Ishikawa (cell line): ENCODE results near the gene COTL1.
A peak's percentile ranks its signal among the peaks of the same experiment; 100 is the strongest.

Source experiments
- CEBPB ChIP-seq: IDR thresholded peaks from 2 replicates; pipeline ENCODE4 v1.6.1; 2012
- CREB1 ChIP-seq: IDR thresholded peaks from 2 replicates; pipeline ENCODE4 v1.6.1; 2012; ENCODE audit warnings: low read depth
- EGR1 ChIP-seq: IDR thresholded peaks from 2 replicates; pipeline ENCODE4 v1.6.1; 2012
- EP300 ChIP-seq: IDR thresholded peaks from 2 replicates; pipeline ENCODE4 v1.6.1; 2012; ENCODE audit warnings: borderline replicate concordance
- FOXM1 ChIP-seq: IDR thresholded peaks from 2 replicates; pipeline ENCODE4 v1.6.1; 2012; ENCODE audit warnings: low read depth, borderline replicate concordance
- MAX ChIP-seq: IDR thresholded peaks from 2 replicates; pipeline ENCODE4 v1.6.1; 2012
- NFIC ChIP-seq: IDR thresholded peaks from 2 replicates; pipeline ENCODE4 v1.6.1; 2012
- RAD21 ChIP-seq: IDR thresholded peaks from 2 replicates; pipeline ENCODE4 v1.6.1; 2012; ENCODE audit warnings: low read depth
- REST ChIP-seq: IDR thresholded peaks from 2 replicates; pipeline ENCODE4 v1.6.1; 2012; ENCODE audit warnings: low read depth, mild to moderate bottlenecking
- TAF1 ChIP-seq: IDR thresholded peaks from 2 replicates; pipeline ENCODE4 v1.6.1; 2012; ENCODE audit warnings: low read depth, mild to moderate bottlenecking
- TCF12 ChIP-seq: IDR thresholded peaks from 2 replicates; pipeline ENCODE4 v1.6.1; 2012; ENCODE audit warnings: low read depth
- TEAD4 ChIP-seq: IDR thresholded peaks from 2 replicates; pipeline ENCODE4 v1.6.1; 2012
- YY1 ChIP-seq: IDR thresholded peaks from 2 replicates; pipeline ENCODE4 v1.6.1; 2012; ENCODE audit warnings: low read depth
- ZBTB7A ChIP-seq: IDR thresholded peaks from 2 replicates; pipeline ENCODE4 v1.6.1; 2012; ENCODE audit warnings: low read depth
- TF ChIP-seq, protein P1 (sequence below): IDR thresholded peaks from 2 replicates; pipeline ENCODE4 v1.6.1; 2012

Gene COTL1

DNA sequence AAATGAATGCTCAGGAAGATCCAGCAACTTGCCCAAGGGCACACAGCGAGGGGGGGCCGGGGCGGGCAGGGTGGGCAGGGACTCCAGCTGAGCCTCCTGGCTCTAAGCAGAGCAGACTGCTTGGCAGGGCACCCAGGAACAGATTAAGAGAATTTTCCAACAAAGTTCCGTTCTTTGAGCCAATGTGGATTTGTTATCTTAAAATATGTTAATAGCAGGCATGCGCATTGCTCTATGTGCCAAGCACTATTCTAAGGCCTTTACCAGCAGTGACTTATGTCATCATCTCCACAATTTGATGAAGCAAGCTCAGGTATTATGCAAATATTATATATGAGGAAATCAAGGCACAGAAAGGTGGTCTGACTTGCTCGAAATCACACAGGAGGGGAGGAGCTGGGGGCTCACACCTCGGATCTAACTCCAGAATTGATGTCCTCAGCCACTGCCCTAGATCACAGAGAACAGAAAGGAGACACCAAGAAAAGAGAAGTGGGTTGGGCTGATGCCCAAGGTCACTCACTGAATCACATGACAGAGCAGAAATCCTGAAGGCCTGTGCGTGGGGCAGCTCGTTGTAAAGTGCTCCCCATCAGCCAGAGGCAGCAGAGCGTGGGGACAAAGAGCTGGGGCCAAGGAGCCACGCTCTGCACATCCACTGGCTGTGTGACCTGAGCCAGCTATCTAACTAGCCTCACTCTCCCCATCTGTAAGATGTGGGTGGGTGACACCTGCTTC is 90.2 kb downstream of the COTL1 start:
- no peak for TF ChIP-seq ZBTB7A
- TF ChIP-seq TCF12 = no peak
- TF ChIP-seq, protein P1, sequence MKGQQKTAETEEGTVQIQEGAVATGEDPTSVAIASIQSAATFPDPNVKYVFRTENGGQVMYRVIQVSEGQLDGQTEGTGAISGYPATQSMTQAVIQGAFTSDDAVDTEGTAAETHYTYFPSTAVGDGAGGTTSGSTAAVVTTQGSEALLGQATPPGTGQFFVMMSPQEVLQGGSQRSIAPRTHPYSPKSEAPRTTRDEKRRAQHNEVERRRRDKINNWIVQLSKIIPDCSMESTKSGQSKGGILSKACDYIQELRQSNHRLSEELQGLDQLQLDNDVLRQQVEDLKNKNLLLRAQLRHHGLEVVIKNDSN = no peak
- no peak for TF ChIP-seq EP300

DNA sequence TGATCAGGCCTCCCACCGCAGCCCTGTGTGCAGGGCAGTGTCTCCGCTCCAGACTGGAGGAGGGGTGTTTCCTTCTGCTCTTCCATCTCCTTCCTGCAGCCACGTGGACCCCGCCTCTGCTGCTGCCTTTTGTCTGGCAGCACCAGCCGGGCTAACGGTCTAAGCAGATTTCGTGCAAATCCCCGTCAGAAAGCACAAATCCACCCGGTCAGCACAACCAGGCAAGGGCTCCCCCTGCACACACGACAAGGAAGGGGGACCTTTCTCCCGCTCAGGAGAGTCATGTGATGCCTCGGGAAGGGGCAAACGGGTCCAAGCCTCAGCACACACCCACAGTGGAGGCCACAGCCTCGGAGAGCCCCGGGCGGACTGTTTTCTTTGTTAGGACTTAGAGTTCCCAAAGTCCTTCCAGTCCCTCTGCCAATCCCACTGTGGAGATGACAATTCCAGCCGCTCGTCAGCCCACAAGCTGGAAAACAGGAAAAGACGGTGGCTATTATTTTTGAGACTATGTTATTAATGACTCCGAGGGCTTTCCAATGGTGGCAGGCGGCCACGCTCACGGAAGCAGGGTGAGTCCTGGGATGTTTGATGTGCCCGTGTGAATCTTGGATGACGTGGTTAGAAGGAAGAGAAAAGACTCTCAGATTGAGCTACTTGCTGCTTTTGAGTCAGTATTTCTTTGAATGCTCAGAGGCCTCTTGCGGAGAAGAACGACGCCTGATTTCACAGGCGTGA is 90.9 kb downstream of the COTL1 start:
- no peak for TF ChIP-seq FOXM1
- no peak for TF ChIP-seq EP300
- no peak for TF ChIP-seq RAD21
- TF ChIP-seq, protein P1 = no peak
- TF ChIP-seq NFIC = no peak

GRCh38 chr16:84524346-84524920 is 93.4 kb downstream of the COTL1 start:
- TF ChIP-seq TCF12 = no peak
- TF ChIP-seq EP300 = no peak
- TF ChIP-seq CREB1 = no peak
- TF ChIP-seq CEBPB = no peak
- TF ChIP-seq, protein P1 = no peak
- TF ChIP-seq YY1 = no peak

GRCh38 chr16:84521497-84521770 is 96.4 kb downstream of the COTL1 start:
- no peak for TF ChIP-seq FOXM1
- TF ChIP-seq, protein P1 = peak; percentile 0
- peak; percentile 2; the same call in 1 of the 2 replicates for TF ChIP-seq MAX
- no peak for TF ChIP-seq YY1

DNA sequence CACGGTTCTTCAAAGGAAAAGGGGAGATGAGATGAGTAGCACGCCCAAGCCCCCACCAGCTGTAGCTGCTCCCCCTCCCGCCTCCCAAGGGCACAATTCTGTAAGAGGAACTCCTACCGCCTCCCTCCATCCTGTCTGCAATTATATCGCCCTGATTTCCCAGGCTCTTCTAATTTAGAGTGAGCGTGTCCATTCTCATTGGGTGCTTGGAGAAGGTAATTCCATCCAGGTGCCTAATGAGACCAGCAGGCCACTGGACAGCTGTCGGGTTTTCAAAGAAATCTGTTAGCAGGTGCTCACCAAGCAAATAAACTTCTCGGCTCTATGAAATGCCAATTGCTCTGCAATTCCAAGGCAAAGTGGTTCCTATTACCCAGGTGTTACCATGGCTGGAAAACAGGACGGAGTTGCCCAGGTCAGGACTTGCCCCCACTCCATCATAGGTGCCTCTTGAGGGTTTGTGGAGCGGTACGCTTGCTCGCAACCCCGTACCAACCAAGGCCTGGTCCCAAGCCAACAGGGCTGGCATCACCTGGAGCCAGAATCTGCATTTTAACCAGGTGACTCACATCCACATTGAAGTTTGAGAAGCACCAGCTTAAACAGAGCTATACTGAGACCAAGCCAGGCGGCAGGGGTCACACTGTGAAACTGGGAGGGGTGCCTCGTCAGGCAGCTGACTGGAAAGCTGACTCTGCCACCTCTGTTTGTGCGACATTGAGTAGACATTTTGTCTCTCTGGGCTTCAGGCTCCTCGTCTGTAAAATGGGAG is 97.0 kb downstream of the COTL1 start:
- TF ChIP-seq EP300 (no peak; the same call in none of the 2 replicates), NFIC (peak; percentile 87), TEAD4 (peak; percentile 81), RAD21 (no peak; the same call in 1 of the 2 replicates), MAX (peak; percentile 57; the same call in 1 of the 2 replicates), YY1 (peak; percentile 75), CREB1 (no peak), ZBTB7A (no peak), FOXM1 (no peak), TAF1 (no peak), EGR1 (peak; percentile 25; the same call in 1 of the 2 replicates), TCF12 (peak; percentile 90), REST (no peak), CEBPB (no peak)
- TF ChIP-seq, protein P1 = peak; percentile 11; the same call in 1 of the 2 replicates

- no peak for TF ChIP-seq TCF12
- no peak for TF ChIP-seq TEAD4
- TF ChIP-seq CREB1 = no peak
- no peak for TF ChIP-seq EGR1
- TF ChIP-seq YY1 = no peak
- TF ChIP-seq, protein P1 = no peak
- no peak for TF ChIP-seq CEBPB
- TF ChIP-seq REST = no peak
- TF ChIP-seq MAX = no peak
- no peak for TF ChIP-seq NFIC
- no peak for TF ChIP-seq FOXM1
- no peak for TF ChIP-seq TAF1
- no peak for TF ChIP-seq EP300
- no peak for TF ChIP-seq ZBTB7A
- TF ChIP-seq RAD21 = no peak
Measured at GRCh38 chr16:84519855-84520254, 98.0 kb downstream of the COTL1 start.
